C4-2B (cell line): Measurements from ENCODE around the gene NHSL2.

Source experiments
- CTCF ChIP-seq: fragments of 450-650 bp; conservative IDR thresholded peaks from 2 replicates; pipeline ENCODE4 v1.5.1; 2017; ENCODE audit warnings: mild to moderate bottlenecking
- ZFX ChIP-seq: fragments of 450-650 bp; IDR thresholded peaks from 2 replicates; pipeline ENCODE4 v1.6.1; 2017

- TF ChIP-seq CTCF (no peak), ZFX (no peak)
Observed at GRCh38 chrX:71919431-71919830, 8.8 kb downstream of the NHSL2 start.
